Pons (tissue), 1 donor: ENCODE data around the gene TAF5.
A peak's percentile ranks its signal among the peaks of the same experiment; 100 is the strongest.
"Not testable (repeated sequence)": the region's sequence is repeated elsewhere in the genome, so short reads cannot be mapped to it uniquely, and the experiment has no call there.

Experiments used
- DNase-seq: peaks from one replicate; pipeline ENCODE4 v3.0.0-alpha.2; 2016; ENCODE audit warnings: low spot score

The TAF5 gene

DNA sequence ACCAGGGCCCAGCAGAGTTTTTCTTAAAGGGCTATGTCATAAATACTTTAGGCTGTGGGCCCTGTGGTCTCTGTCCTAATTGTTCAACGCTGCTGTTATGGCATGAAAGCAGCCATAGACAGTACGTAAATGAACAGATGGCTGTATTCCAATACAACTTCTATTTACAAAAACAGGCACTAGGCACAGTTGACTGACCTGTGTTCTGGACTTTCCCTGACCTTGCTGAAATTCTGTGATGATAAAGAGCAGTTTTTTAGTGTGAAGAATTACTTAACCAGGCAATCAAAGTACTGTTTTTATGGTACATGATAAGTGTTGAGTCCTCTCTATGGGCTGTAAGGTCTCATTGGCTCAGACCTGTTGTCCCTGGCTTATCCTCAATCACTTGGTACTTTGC is 45.8 kb downstream of the TAF5 start:
- DNase-seq: no peak

- no peak for DNase-seq
These were observed 47.8 kb downstream of the TAF5 start for GRCh38 chr10:103415581-103415980.

DNA sequence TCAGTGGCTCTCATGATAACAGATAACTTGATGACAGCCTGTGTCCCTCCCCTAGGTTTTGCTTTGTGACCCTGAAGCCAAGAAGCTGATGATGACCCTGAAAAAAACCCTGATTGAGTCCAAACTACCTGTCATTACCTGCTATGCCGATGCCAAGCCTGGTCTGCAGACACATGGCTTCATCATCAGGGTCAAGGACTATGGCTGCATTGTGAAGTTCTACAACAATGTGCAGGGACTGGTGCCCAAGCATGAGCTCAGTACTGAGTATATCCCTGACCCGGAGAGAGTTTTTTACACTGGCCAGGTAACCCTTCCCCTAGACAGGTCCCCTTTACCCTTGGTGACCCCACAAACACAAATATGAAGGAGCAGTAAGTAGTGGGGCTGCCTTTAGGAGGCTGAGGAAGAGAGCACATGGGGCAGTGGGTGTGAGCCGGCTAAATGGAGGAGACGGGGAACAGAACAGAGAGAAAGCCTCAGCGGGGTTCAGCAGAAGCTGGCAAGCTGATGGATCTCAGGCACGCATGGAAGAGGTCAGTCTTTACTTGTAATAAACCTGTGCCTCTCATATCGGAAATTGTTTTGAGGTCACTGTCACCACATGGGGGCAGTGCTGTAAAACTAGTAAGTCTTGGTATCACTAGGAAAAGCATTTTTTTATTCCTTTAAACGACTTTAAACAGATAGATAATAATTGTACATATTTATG is 48.8 kb downstream of the TAF5 start:
- peak; percentile 75 for DNase-seq

- DNase-seq: not testable (repeated sequence)
These were observed 49.3 kb downstream of the TAF5 start for GRCh38 chr10:103417148-103417469.

DNA sequence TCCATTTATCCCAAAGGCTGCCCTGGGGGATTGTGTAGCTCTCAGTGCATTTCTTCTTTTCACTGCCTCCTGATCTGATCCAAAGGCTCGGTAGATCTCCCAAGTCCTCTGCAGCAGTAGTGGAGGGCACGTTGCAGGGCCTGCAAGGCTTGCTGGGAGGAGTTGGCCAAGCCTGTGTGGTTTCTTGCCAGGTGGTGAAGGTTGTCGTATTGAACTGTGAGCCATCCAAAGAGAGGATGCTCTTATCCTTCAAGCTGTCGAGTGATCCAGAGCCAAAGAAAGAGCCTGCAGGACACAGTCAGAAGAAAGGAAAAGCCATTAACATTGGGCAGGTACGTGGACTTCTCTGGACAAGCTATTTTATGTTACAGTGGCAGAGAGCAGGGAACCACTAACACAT is 49.8 kb downstream of the TAF5 start:
- peak; percentile 19 for DNase-seq

DNA sequence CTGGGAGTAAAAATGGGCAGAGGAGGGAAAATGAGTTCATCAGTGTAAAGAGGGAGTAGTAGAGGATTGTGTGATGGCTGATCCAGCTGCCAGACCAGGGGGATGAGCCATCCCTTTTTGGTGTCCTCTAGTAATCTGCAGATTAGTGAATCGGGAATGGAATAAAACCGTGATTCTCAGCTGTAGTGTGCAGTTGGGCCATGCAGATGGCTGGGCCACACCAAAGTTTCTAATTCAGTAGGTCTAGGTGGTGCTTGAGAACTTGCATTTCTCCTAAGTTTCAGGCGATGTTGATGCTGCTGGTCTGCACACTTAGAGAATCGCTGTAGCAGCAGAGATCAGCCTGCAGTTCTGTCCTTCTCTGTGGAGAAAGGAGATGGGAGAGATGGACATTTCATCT is 51.3 kb downstream of the TAF5 start:
- no peak for DNase-seq

DNA sequence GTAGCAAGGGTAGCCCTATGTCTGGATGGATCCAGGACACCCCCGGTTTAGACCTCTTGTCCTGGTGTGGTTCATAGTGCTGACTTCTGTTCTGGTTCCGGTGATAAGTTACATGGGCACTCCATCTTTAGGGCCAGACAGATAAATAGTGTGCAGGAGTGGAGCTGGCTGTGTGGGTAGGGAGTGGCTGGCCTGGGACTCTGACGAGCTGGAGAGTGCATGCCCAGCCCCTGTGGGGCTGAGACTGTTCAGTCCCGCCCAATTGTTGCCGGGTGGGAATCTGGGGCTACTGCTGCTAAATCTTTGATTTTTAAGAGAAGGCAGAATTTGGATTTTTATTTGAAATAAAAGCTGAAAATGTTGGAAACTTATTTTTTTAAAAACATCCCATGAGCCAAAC is 56.0 kb downstream of the TAF5 start:
- DNase-seq: no peak

DNA sequence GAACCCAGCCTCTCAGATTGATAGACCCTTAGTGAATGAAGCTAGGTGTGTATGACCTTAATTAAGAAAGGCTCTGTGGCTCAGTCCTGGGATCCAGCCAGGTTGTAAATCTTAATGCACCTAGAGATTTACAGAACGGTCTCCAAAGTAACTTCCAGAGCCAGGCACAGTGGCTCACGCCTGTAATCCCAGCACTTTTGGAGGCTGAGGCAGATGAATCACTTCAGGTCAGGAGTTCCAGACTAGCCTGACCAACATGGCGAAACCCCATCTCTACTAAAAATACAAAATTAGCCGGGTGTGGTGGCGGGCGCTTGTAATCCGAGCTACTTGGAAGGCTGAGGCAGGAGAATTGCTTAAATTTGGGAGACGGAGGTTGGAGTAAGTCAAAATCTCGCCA is 60.1 kb downstream of the TAF5 start:
- DNase-seq: no peak

GRCh38 chr10:103428989-103429643 is 61.3 kb downstream of the TAF5 start:
- DNase-seq: no peak

DNA sequence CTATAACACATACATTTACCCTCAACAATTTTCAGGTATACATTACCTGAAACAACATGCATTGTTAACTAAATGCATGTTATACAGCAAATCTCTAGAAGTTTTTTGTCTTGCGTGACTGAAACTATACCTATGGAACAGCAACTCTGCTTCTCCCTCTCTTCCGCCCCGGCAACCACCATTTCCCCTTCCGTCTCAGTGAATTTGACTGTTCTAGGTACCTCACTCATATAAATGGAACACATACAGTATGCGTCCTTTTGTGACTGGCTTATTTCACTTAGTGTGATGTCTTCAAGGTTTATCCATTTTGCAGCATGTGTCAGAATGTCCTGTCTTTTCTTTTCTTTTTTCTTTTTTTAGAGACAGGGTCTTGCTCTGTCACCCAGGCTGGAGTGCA is 61.9 kb downstream of the TAF5 start:
- DNase-seq: no peak

DNA sequence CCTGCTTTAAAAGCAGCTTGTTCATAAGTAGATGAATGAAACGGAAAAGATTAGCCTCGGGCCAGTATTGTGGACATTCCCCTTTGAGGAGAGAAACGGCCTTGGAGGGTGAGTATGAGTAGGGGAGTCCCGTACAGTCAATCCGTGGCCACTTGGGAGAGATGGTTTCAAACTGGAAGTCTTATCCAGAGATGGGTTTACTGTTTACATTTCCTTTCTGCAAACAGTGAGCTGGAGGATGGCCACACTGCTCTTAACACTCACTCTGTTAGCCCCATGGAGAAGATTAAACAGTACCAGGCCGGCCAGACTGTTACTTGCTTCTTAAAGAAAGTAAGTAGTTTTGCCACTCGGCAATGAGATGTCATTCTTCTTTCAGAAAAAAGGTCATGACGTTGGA is 64.1 kb downstream of the TAF5 start:
- DNase-seq: no peak

DNA sequence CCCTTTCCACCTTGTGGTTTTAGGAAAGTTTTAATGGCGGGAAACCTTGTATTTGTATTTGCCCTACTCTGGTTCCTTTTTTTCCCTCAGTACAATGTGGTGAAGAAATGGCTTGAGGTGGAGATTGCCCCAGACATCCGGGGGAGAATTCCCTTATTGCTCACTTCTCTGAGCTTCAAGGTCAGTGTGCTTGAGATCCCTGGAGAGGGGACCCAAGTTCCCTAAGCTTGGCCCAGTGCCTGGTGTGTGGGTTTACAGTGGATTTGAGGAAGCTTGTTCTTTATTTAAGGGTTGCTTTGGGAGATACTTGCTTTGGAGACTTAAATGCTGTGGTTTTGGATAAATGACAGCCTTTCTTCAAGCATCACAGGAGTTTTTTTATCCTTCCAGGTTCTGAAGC is 66.1 kb downstream of the TAF5 start:
- no peak for DNase-seq
